GM04504 (cell line): ENCODE results near the gene SDR9C7.
"Not testable (repeated sequence)": the region's sequence is repeated elsewhere in the genome, so short reads cannot be mapped to it uniquely, and the experiment has no call there.

Experiments
- DNase-seq: peaks from one replicate; pipeline ENCODE4 v3.0.0-alpha.2; 2012; ENCODE audit warnings: low read depth

Gene SDR9C7

DNA sequence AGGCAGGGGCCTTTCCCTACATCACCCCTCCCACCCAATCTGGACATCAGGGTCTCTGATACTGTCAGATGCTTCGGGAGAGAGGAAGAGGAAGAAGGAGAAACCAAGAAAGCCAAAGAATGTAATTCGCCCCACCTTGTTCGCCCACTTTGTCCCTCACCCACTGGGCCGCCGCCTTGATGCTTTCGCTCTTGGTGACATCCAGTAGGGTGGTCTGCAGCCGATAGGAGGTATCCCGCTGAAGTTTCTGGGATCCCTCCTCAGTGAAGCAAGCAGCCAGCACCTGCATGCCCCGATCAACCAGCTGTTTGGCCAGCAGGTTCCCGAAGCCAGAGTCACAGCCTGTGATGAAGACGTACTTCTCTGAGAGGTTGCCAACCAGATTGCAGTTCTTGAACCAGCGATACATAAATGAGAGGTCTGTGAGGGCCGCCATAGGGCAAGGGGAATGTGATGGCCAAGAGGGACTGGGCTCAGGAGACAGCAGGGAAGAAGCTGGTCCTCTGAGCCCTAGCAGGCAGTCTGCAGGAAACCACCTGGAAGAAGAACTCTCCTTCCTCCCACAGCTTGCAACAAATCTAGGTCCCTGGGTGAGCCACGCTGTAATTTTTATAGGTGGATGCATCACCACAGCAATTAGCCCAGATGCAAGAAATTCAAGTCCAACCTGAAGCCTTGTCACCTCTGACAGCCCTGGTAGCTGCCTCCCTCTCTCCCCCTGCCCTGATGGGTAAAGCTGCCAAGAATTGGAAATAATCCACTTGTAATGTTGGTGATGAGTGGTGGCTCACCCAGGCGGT lies at the start of gene SDR9C7:
Gene SDR9C7 (minus strand): TSS at position 583 of the 800 bp plus-strand sequence. CDS start 147 bp downstream, at position 436.
- DNase-seq, result no peak

DNA sequence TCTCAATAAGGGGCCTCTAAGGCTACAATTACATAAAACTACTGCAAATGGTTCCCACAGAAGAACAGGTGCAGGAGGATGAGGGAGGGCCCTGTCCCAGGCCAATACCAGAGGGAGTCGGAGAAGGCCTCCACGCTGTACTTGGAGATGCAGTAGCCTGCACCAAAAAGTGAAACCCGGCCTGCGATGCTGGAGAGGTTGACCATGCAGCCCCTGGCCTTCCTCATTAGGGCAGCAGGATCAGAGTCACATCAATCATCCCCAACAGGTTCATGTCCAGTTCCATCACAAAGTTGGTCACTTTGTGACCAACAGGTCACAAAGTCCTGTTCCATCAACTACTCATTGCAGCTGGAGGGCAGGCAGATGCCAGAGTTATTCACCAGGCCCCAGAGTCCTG lies 49.2 kb upstream of the SDR9C7 start:
- DNase-seq, result no peak

DNA sequence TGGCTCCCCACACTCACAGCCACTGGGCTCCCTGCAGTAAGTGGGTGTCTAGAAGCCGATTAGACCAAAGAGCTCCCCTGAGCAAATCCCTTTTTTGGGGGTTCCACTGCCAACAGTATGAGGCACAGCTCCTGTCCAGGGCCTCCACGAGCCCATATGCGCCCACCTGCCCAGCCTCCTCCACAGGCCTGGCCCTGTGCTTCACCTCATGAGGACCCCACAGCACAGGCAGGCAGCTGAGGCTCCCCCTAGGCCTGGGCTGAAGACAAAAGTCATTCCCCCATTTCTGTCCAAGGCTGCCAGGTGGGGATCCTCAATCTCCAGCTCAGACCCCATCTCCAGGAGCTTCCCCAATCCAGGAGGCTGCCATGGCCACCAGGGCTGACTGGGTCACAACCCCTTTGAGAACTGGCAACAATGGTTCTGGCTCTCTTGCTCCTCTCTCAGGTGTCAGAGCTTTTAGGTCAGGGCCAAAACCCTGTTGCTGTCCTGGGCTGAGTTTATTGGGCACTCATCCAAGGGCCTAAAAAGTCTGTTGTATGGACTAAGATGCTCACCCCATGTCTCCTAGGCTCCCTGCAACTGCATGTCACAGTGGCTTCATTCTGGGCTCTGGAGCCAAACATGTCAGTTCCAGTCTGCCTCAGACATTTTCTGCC lies 48.5 kb upstream of the SDR9C7 start:
- not testable (repeated sequence) for DNase-seq

DNA sequence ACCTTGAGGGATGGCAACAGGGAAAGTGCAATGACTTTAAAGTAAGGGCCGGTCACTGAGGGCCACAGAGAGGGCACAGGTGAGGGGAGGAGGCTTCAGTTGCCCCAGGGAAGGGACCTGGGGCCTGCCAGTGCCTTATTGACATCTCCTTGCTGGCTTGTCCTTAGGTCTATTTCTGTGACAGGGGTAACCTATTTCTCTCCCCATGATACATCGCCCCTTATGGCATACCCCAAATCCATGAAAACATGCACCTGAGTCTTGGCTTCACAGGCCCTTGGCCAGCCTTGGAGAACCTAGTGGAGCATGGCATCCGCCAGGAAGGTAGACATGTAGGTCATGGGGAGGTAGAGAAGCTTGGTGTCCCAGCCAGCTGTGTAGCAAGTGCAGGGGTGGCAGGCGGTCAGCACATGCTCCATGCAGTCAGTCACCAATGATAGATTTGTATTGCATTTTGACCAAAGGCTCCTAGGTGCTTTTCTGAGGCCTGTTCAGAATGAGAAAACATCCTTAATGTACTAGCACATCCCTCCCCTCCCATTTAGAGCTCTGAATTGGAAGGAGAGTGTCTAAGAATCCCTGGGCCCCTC lies 46.8 kb upstream of the SDR9C7 start:
- no peak for DNase-seq

DNA sequence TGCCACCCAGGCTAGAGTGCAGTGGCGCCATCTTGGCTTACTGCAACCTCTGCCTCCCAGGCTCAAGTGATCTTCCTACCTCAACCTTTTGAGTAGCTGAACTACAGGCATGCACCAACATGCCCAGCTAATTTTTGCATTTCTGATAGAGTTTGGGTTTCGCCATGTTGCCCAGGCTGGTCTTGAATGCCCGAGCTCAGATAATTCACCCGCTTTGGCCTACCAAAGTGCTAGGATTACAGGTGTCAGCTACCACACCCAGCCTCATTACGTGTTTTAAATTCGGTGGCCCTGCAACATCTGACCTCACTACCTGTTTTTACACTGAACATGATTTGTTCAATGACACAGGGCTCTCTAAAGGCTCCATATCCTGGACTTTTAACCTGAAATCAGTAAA lies 46.1 kb upstream of the SDR9C7 start:
- DNase-seq, result no peak

DNA sequence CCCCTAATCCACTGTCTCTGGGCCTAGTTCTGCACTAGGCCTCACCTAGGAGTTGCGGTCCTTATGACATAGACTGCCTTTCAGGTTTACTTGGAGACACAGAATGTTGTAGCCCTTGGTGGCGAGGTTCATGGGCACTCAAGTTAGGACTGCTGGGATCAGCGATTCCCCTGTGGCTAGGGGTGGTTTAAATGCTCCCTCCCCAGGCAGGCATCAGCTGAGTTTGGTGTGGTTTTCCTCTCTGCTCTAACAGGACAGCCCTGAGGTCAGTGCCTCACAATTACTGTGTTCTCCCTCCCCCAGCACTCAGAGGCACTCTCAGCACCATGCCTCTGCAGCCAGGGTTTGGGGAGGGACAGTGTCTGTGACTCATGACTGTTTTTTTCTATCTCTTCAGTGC lies 45.4 kb upstream of the SDR9C7 start:
- DNase-seq, result no peak

- DNase-seq, result no peak
Measured at GRCh38 chr12:56978397-56979138, 44.4 kb upstream of the SDR9C7 start.

DNA sequence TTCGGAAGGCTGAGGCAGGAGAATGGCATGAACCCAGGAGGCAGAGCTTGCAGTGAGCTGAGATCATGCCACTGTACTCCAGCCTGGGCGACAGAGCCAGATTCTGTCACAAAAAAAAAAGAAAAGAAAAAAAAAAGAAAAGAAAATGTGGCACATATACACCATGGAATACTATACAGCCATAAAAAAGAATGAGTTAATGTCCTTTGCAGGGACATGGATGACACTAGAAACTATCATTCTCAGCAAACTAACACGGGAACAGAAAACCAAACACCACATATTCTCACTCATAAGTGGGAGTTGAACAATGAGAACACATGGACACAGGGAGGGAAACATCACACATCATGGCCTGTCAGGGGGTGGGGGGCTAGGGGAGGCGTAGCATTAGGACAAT lies 43.2 kb upstream of the SDR9C7 start:
- DNase-seq, result not testable (repeated sequence)

DNA sequence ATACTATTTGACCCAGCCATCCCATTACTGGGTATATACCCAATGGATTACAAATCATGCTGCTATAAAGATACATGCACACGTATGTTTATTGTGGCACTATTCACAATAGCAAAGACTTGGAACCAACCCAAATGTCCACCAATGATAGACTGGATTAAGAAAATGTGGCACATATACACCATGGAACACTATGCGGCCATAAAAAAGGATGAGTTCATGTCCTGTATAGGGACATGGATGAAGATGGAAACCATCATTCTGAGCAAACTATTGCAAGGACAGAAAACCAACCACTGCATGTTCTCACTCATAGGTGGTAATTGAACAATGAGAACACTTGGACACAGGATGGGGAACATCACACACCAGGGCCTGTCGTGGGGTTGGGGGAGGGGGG lies 40.0 kb upstream of the SDR9C7 start:
- DNase-seq, result not testable (repeated sequence)

DNA sequence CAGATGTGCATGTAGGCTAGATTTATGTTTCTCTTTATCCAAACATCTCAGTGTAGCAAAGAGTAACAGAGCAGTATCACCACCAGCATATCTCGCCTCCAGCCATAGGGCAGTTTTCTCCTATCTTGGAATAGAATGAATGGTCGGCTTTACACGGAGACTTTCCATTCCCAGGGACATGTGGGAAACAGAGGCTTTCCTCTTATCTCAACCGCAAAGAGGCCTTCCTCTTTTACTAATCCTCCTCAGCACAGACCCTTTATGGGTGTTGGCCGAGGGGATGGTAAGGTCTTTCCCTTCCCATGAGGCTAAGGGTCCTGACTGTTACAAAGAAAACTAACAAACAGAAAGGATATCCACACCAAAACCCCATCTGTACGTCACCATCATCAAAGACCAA lies 34.7 kb upstream of the SDR9C7 start:
- not testable (repeated sequence) for DNase-seq

DNA sequence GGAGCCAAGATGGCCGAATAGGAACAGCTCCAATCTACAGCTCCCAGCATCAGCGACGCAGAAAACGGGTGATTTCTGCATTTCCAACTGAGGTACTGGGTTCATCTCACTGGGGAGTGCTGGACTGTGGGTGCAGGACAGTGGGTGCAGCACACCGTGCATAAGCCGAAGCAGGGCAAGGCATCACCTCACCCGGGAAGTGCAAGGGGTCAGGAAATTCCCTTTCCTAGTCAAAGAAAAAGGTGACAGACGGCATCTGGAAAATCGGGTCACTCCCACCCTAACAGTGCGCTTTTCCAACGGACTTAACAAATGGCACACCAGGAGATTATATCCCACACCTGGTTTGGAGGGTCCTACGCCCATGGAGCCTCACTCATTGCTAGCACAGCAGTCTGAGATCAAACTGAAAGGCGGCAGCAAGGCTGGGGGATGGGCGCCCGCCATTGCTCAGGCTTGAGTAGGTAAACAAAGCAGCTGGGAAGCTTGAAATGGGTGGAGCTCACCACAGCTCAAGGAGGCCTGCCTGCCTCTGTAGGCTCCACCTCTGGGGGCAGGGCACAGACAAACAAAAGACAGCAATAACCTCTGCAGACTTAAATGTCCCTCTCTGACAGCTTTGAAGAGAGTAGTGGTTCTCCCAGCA lies 31.9 kb upstream of the SDR9C7 start:
- not testable (repeated sequence) for DNase-seq

DNA sequence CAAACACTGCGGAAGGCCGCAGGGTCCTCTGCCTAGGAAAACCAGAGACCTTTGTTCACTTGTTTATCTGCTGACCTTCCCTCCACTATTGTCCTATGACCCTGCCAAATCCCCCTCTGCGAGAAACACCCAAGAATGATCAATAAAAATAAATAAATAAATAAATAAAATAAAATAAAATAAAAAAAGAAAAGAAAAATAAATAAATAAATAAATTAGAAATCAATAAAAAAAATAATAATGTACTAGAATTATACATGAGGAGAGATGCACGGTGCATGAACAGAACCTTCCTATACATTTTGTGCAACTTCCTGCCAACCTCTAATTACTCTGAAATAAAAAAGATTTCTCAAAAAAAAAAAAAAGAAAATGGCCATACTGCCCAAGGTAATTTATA lies 30.9 kb upstream of the SDR9C7 start:
- not testable (repeated sequence) for DNase-seq

- not testable (repeated sequence) for DNase-seq
Measured at GRCh38 chr12:56963557-56963956, 29.3 kb upstream of the SDR9C7 start.

DNA sequence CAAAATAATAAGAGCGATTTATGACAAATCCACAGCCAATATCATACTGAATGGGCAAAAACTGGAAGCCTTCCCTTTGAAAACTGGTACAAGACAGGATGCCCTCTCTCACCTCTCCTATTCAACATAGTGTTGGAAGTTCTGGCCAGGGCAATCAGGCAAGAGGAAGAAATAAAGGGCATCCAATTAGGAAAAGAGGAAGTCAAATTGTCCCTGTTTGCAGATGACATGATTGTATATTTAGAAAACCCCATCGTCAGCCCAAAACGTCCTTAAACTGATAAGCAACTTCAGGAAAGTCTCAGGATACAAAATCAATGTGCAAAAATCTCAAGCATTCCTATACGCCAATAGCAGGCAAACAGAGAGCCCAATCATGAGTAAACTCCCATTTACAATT lies 28.0 kb upstream of the SDR9C7 start:
- DNase-seq, result not testable (repeated sequence)

DNA sequence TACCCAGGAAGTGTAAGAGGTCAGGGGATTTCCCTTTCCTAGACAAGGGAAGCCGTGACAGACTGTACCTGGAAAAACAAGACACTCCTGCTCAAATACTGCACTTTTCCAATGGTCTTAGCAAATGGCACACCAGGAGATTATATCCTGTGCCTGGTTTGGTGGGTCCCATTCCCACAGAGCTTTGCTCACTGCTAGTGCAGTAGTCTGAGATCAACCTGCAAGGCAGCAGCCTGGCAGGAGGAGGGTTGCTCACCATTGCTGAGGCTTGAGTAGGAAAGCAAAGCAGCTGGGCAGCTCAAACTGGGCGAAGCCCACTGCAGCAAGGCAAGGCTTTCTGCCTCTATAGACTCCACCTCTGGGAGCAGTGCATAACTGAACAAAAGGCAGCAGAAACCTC lies 24.2 kb upstream of the SDR9C7 start:
- DNase-seq, result no peak

- no peak for DNase-seq
Measured at GRCh38 chr12:56957229-56958052, 23.2 kb upstream of the SDR9C7 start, which contains the start of gene RDH16. RDH16 (minus strand) TSS chr12:56957608; CDS start chr12:56957462, 146 bp downstream.

GRCh38 chr12:56955631-56956256 lies 21.5 kb upstream of the SDR9C7 start:
- no peak for DNase-seq

- no peak for DNase-seq
Measured at GRCh38 chr12:56954958-56955355, 20.7 kb upstream of the SDR9C7 start.

DNA sequence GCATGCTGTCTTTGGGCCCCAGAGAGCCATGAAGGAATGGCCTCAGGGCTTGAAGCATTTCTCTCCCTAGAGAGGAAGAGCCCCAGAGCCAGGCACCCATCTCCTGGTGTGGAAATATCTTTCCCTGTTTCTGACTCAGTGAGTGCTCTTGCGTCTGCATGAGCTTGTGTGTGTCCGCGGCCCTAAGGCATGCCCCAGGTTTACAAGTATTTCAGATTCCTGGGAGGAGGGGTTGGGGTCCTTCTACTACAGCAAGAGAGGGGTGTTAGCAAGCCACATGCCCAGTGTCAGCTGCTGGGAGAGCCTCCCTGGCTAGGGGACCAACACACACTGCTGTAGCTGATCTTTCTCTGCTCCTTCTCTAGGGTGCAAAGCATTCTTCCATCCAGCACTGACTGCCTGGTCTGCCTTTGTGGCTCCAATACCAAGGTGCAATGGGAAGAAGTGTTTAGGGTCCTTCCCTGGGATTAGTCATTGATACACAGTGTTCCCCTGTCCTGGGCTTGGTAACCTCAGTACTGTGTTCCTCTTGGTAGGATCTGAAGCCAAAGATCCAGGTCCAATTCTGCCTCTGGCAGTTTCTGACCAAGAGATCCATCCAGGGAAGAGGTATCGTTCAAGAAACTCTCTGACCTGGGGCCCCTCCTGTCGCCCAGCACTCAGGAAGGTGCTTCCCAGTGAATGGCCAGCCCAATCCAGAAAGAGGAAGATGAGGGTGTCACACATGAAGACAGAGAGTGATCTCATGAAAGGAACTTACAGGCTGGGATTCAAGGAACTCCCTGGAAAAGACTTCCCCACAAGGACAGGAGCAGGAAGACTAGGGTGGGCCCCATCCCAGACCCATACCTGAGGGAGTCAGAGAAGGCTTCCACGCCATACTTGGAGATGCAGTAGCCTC lies 20.1 kb upstream of the SDR9C7 start:
- no peak for DNase-seq
